H1 (cell line): Measurements from ENCODE around the gene GLG1.

ENCODE experiments used
- CBX5 ChIP-seq: fragments of 300-800, 300-1000 bp; sonication (generic); IDR thresholded peaks from 2 replicates; pipeline ENCODE4 v1.7.1; 2016; ENCODE audit warnings: antibody characterized with exemption, low read length, low read depth
- CTCF ChIP-seq, 3 experiments: IDR thresholded peaks; 1 replicate in 2 of 3; 2 replicates in 1 of 3; pipeline versions ENCODE4 v1.5.1 to v1.6.1; 2011; ENCODE audit warnings: low read length in 3 of 3, mild to moderate bottlenecking in 3 of 3, inconsistent platforms in 2 of 3, low read depth in 1 of 3, moderate library complexity in 1 of 3; ENCODE audit not compliant: insufficient read depth in 1 of 3; ENCODE audit errors: control extremely low read depth in 1 of 3
- RAD21 ChIP-seq, 2 experiments: IDR thresholded peaks in 1 of 2; conservative IDR thresholded peaks in 1 of 2; 2 replicates each; pipeline ENCODE4 v1.6.1; 2011; ENCODE audit warnings: low read depth in 2 of 2, low read length in 2 of 2, improper control_type of control experiment in 1 of 2, inconsistent platforms in 1 of 2, mild to moderate bottlenecking in 1 of 2, moderate library complexity in 1 of 2
- RFX5 ChIP-seq: IDR thresholded peaks from 2 replicates; pipeline ENCODE4 v1.6.1; 2011; ENCODE audit warnings: low read depth, low read length, improper control_type of control experiment, borderline replicate concordance

DNA sequence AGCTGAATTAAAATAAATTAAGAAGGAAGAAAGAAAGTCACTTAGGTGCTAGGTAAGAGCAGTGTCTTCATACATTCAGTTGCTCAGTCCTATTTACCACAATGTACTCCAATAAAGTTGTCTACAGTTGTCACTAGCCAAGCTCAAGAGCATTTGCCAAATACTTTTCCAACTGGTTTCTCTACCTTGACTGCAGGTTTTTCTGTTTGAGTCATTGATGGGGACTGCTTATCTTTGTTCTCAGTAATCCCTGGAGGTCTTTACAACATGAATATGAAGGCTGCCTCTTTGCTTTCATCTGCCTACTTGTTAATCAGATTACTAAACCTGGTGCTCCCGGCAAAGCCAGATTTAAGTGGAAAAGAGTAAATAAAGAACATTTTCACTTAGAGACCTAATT, 121.0 kb downstream of the GLG1 start:
- no peak for TF ChIP-seq CTCF (IDR thresholded peaks at IDR 0.05; ENCODE audit: control extremely low read depth in 1 of 3, insufficient read depth in 1 of 3, low read depth in 1 of 3, low read length in 3 of 3)
- TF ChIP-seq CBX5, result no peak
- TF ChIP-seq RAD21 (IDR thresholded peaks at IDR 0.05 in 1 of 2, conservative IDR thresholded peaks at IDR 0.05 in 1 of 2; ENCODE audit: low read depth in 2 of 2, low read length in 2 of 2), result no peak
- TF ChIP-seq RFX5, result no peak
